ENCODE data around the gene PBX2.

Gene PBX2

GRCh38 chr6:32156891-32157290, 33.1 kb downstream of the PBX2 start:
- no peak overlapping the region for H3K4me2 ChIP-seq (ENCODE audit: low read length)
- H3K9me2 ChIP-seq (ENCODE audit: low read depth, low read length), result no peaks in the 10 kb centered on the region

GRCh38 chr6:32154514-32155161, 35.4 kb downstream of the PBX2 start:
- Histone ChIP-seq H3K79me2 (ENCODE audit: insufficient read depth, low read length) (no peaks in the 10 kb centered on the region), H3K4me1 (ENCODE audit: insufficient read depth, low read length, severe bottlenecking) (peaks cover 25% of the 10 kb centered on the region), H3K9me2 (ENCODE audit: low read depth, low read length) (no peaks in the 10 kb centered on the region), H3K9ac (ENCODE audit: low read length) (peak overlapping the region; percentile 78), H3K9me3 (ENCODE audit: low read length) (no peaks in the 10 kb centered on the region), H3K4me2 (ENCODE audit: low read length) (peak overlapping the region; percentile 88), H2AFZ (ENCODE audit: low read length) (no peak overlapping the region), H4K20me1 (ENCODE audit: insufficient read depth, low read length) (no peaks in the 10 kb centered on the region), H3K4me3 (ENCODE audit: low read depth, low read length, poor library complexity, severe bottlenecking) (peak overlapping the region; percentile 80), H3F3A (ENCODE audit: insufficient read depth, low read length) (0 out of 2 replicates have a peak, but pooled peaks cover 4% of the 10 kb centered on the region), H3K27me3 (ENCODE audit: insufficient read depth, low read length) (no peaks in the 10 kb centered on the region), H3K36me3 (ENCODE audit: insufficient read depth, low read length) (peaks cover 16% of the 10 kb centered on the region), H3K27ac (ENCODE audit: low read depth, low read length, poor library complexity, severe bottlenecking) (no peak overlapping the region)
- TF ChIP-seq EZH2 (IDR thresholded peaks at IDR 0.05; ENCODE audit: borderline replicate concordance, low read length) (no peak), CTCF (IDR thresholded peaks at IDR 0.05; ENCODE audit: low read length) (peak; percentile 73; the same call in 1 of the 2 replicates)

More at GRCh38 chr6:32156891-32157290, 33.1 kb downstream of the PBX2 start:
- Histone ChIP-seq H3K4me3 (ENCODE audit: low read depth, low read length, poor library complexity, severe bottlenecking) (no peak overlapping the region), H3K9me3 (ENCODE audit: low read length) (no peaks in the 10 kb centered on the region), H3K27me3 (ENCODE audit: insufficient read depth, low read length) (no peaks in the 10 kb centered on the region), H3K27ac (ENCODE audit: low read depth, low read length, poor library complexity, severe bottlenecking) (no peak overlapping the region), H4K20me1 (ENCODE audit: insufficient read depth, low read length) (no peaks in the 10 kb centered on the region), H3F3A (ENCODE audit: insufficient read depth, low read length) (0 out of 2 replicates have a peak, but pooled peaks cover 4% of the 10 kb centered on the region), H3K9ac (ENCODE audit: low read length) (no peak overlapping the region), H2AFZ (ENCODE audit: low read length) (no peak overlapping the region), H3K79me2 (ENCODE audit: insufficient read depth, low read length) (no peaks in the 10 kb centered on the region), H3K36me3 (ENCODE audit: insufficient read depth, low read length) (peaks cover 16% of the 10 kb centered on the region), H3K4me1 (ENCODE audit: insufficient read depth, low read length, severe bottlenecking) (peaks cover 25% of the 10 kb centered on the region)
- TF ChIP-seq EZH2 (IDR thresholded peaks at IDR 0.05; ENCODE audit: borderline replicate concordance, low read length) (no peak), CTCF (IDR thresholded peaks at IDR 0.05; ENCODE audit: low read length) (no peak)

GRCh38 chr6:32153564-32154513, 36.2 kb downstream of the PBX2 start, which contains the start of gene PPT2:
PPT2 (plus strand) TSS chr6:32154141; CDS start chr6:32154595, 454 bp downstream.
- H3K4me3 ChIP-seq (ENCODE audit: low read depth, low read length, poor library complexity, severe bottlenecking), result peak within 1 kb of the TSS; percentile 80
- H3K9me3 ChIP-seq (ENCODE audit: low read length), result no peaks in the 10 kb centered on the region
- 0 out of 2 replicates have a peak, but pooled peaks cover 4% of the 10 kb centered on the region for H3F3A ChIP-seq (ENCODE audit: insufficient read depth, low read length)
- peaks cover 16% of the 10 kb centered on the region for H3K36me3 ChIP-seq (ENCODE audit: insufficient read depth, low read length)
- no peaks in the 10 kb centered on the region for H3K27me3 ChIP-seq (ENCODE audit: insufficient read depth, low read length)
- peak within 1 kb of the TSS; percentile 4 for H3K27ac ChIP-seq (ENCODE audit: low read depth, low read length, poor library complexity, severe bottlenecking)
- no peaks in the 10 kb centered on the region for H3K9me2 ChIP-seq (ENCODE audit: low read depth, low read length)
- peak within 1 kb of the TSS; percentile 88 for H3K4me2 ChIP-seq (ENCODE audit: low read length)
- H4K20me1 ChIP-seq (ENCODE audit: insufficient read depth, low read length), result no peaks in the 10 kb centered on the region
- peaks cover 25% of the 10 kb centered on the region for H3K4me1 ChIP-seq (ENCODE audit: insufficient read depth, low read length, severe bottlenecking)
- peak within 1 kb of the TSS; percentile 78 for H3K9ac ChIP-seq (ENCODE audit: low read length)
- H2AFZ ChIP-seq (ENCODE audit: low read length), result no peak within 1 kb of the TSS
- TF ChIP-seq EZH2 (IDR thresholded peaks at IDR 0.05; ENCODE audit: borderline replicate concordance, low read length), result no peak
- TF ChIP-seq CTCF (IDR thresholded peaks at IDR 0.05; ENCODE audit: low read length), result peak; percentile 12; the same call in 1 of the 2 replicates
- H3K79me2 ChIP-seq (ENCODE audit: insufficient read depth, low read length), result no peaks in the 10 kb centered on the region

All from OCI-LY1 (cell line).